H9 (cell line): ENCODE data around the gene CDCA3. TPM values are rescaled to one million over a fixed set of nuclear protein-coding genes. Genes with fewer than 3 reads are reported as not detected.

ENCODE experiments used
- DNase-seq: peaks from one replicate; pipeline ENCODE4 v3.0.0-alpha.2; 2017
- H2AFZ ChIP-seq: one replicate; pipeline ENCODE4 v1.6.1; 2013; ENCODE audit warnings: mild to moderate bottlenecking, low read length, control low read depth, moderate library complexity
- H2AK5ac ChIP-seq: 2 replicates; pipeline ENCODE4 v1.6.1; 2013; ENCODE audit warnings: low read length, control low read depth, mixed read lengths; ENCODE audit not compliant: insufficient read length
- H2BK120ac ChIP-seq: one replicate; pipeline ENCODE4 v1.6.1; 2013; ENCODE audit warnings: low read depth, mild to moderate bottlenecking, low read length, control low read depth, inconsistent platforms; ENCODE audit not compliant: poor library complexity, severe bottlenecking
- H2BK12ac ChIP-seq: 2 replicates; pipeline ENCODE4 v1.6.1; 2013; ENCODE audit warnings: low read length, control low read depth, mixed read lengths, low read depth; ENCODE audit not compliant: insufficient read length
- H2BK15ac ChIP-seq: 2 replicates; pipeline ENCODE4 v1.6.1; 2013; ENCODE audit warnings: low read depth, low read length, control low read depth
- H2BK20ac ChIP-seq: one replicate; pipeline ENCODE4 v1.6.1; 2013; ENCODE audit warnings: low read depth, mild to moderate bottlenecking, low read length, control low read depth, inconsistent platforms; ENCODE audit not compliant: poor library complexity, severe bottlenecking
- H2BK5ac ChIP-seq: 2 replicates; pipeline ENCODE4 v1.6.1; 2013; ENCODE audit warnings: low read length, control low read depth, mixed read lengths; ENCODE audit not compliant: insufficient read length
- H3K14ac ChIP-seq: 2 replicates; pipeline ENCODE4 v1.6.1; 2013; ENCODE audit warnings: low read length, control low read depth; ENCODE audit not compliant: insufficient read depth
- H3K18ac ChIP-seq: 2 replicates; pipeline ENCODE4 v1.6.1; 2013; ENCODE audit warnings: low read depth, mild to moderate bottlenecking, mixed read lengths, low read length, control low read depth; ENCODE audit not compliant: insufficient read length
- H3K23ac ChIP-seq: 2 replicates; pipeline ENCODE4 v1.6.1; 2013; ENCODE audit warnings: low read length, control low read depth, mixed read lengths, low read depth; ENCODE audit not compliant: insufficient read length
- H3K23me2 ChIP-seq: 2 replicates; pipeline ENCODE4 v1.6.1; 2013; ENCODE audit warnings: low read depth, mild to moderate bottlenecking, mixed read lengths, low read length, control low read depth; ENCODE audit not compliant: insufficient read length, poor library complexity, severe bottlenecking
- H3K27ac ChIP-seq: 2 replicates; pipeline ENCODE4 v1.5.1; 2013; ENCODE audit warnings: low read length, control low read depth, mixed read lengths, low read depth; ENCODE audit not compliant: insufficient read length
- H3K27me3 ChIP-seq: 2 replicates; pipeline ENCODE4 v1.6.1; 2013; ENCODE audit warnings: low read length, control low read depth, inconsistent platforms; ENCODE audit not compliant: insufficient read depth
- H3K4ac ChIP-seq: 2 replicates; pipeline ENCODE4 v1.6.1; 2013; ENCODE audit warnings: low read depth, mild to moderate bottlenecking, control low read depth, inconsistent platforms, low read length, moderate library complexity
- H3K4me1 ChIP-seq: 2 replicates; pipeline ENCODE4 v1.6.1; 2013; ENCODE audit warnings: low read length, control low read depth, inconsistent platforms; ENCODE audit not compliant: insufficient read depth
- H3K4me2 ChIP-seq: 2 replicates; pipeline ENCODE4 v1.6.1; 2013; ENCODE audit warnings: low read length, control low read depth, mixed read lengths; ENCODE audit not compliant: insufficient read length, insufficient read depth
- H3K56ac ChIP-seq: 2 replicates; pipeline ENCODE4 v1.6.1; 2013; ENCODE audit warnings: low read depth, mild to moderate bottlenecking, mixed read lengths, low read length, control low read depth; ENCODE audit not compliant: insufficient read length
- H3K79me1 ChIP-seq: 2 replicates; pipeline ENCODE4 v1.6.1; 2013; ENCODE audit warnings: low read depth, mild to moderate bottlenecking, moderate library complexity, low read length, control low read depth, inconsistent platforms; ENCODE audit not compliant: insufficient read depth, poor library complexity, severe bottlenecking
- H3K79me2 ChIP-seq: 2 replicates; pipeline ENCODE4 v1.6.1; 2013; ENCODE audit warnings: low read length, control low read depth, inconsistent platforms; ENCODE audit not compliant: insufficient read depth
- H3K9ac ChIP-seq: 2 replicates; pipeline ENCODE4 v1.6.1; 2013; ENCODE audit warnings: low read length, control low read depth, mixed read lengths; ENCODE audit not compliant: insufficient read length; ENCODE audit errors: extremely low read depth
- H3K9me3 ChIP-seq: one replicate; pipeline ENCODE4 v1.6.1; 2013; ENCODE audit warnings: low read depth, low read length, inconsistent platforms; ENCODE audit not compliant: control insufficient read depth
- H3T11ph ChIP-seq: one replicate; pipeline ENCODE4 v1.6.1; 2013; ENCODE audit warnings: mild to moderate bottlenecking, low read length, control low read depth, inconsistent platforms
- H4K20me1 ChIP-seq: one replicate; pipeline ENCODE4 v1.6.1; 2013; ENCODE audit not compliant: control insufficient read depth, insufficient read length, insufficient read depth
- H4K5ac ChIP-seq: 2 replicates; pipeline ENCODE4 v1.6.1; 2013; ENCODE audit warnings: low read depth, mild to moderate bottlenecking, mixed read lengths, low read length, control low read depth; ENCODE audit not compliant: insufficient read length
- H4K8ac ChIP-seq: replicated peaks from 2 replicates; pipeline ENCODE4 v1.6.1; 2013; ENCODE audit warnings: low read length, control low read depth, mixed read lengths, low read depth; ENCODE audit not compliant: insufficient read length
- H4K91ac ChIP-seq: 2 replicates; pipeline ENCODE4 v1.6.1; 2013; ENCODE audit warnings: low read depth, mild to moderate bottlenecking, moderate library complexity, mixed read lengths, low read length, control low read depth; ENCODE audit not compliant: insufficient read length
- H3K27ac Mint-ChIP-seq, 3 experiments: 2 replicates in 2 of 3; 3 replicates in 1 of 3; pipeline ENCODE4 v1.8.0; 2020 to 2021; ENCODE audit warnings: mixed read lengths in 3 of 3, mild to moderate bottlenecking in 1 of 3, moderate library complexity in 1 of 3
- H3K27me3 Mint-ChIP-seq: 2 replicates; pipeline ENCODE4 v1.8.0; 2021; ENCODE audit warnings: low read depth, mild to moderate bottlenecking, moderate library complexity, mixed read lengths
- H3K36me3 Mint-ChIP-seq, 3 experiments: 2 replicates in 2 of 3; 3 replicates in 1 of 3; pipeline ENCODE4 v1.8.0; 2020 to 2021; ENCODE audit warnings: low read depth in 3 of 3, mixed read lengths in 3 of 3; ENCODE audit not compliant: insufficient read depth in 1 of 3
- H3K4me1 Mint-ChIP-seq, 2 experiments: 2 replicates each; pipeline ENCODE4 v1.8.0; 2020; ENCODE audit warnings: mixed read lengths in 2 of 2
- H3K4me3 Mint-ChIP-seq, 2 experiments: 2 replicates in 1 of 2; 3 replicates in 1 of 2; pipeline ENCODE4 v1.8.0; 2020 to 2021; ENCODE audit warnings: mild to moderate bottlenecking in 2 of 2, mixed read lengths in 2 of 2, moderate library complexity in 1 of 2
- H3K9me3 Mint-ChIP-seq, 2 experiments: 2 replicates in 1 of 2; 3 replicates in 1 of 2; pipeline ENCODE4 v1.8.0; 2020; ENCODE audit warnings: mild to moderate bottlenecking in 2 of 2, mixed read lengths in 2 of 2, moderate library complexity in 1 of 2
- WGBS: extraction: QIAGEN DNeasy Blood & Tissue Kit; methylation state at CpG from one replicate; pipeline ENCODE4 v1.1.7; 2013; ENCODE audit warnings: missing lambda C conversion rate, low lambda C conversion rate, mixed read lengths; ENCODE audit not compliant: insufficient read length; ENCODE audit errors: extremely low coverage; 5-methylcytosine and 5-hydroxymethylcytosine counted together
- total RNA-seq: library from RNA; stranded (reverse); gene quantifications from 2 replicates; pipeline ENCODE4 v1.2.1, GENCODE V29; 2021
- TF ChIP-seq, protein P1 (sequence below): fragments of 200-600 bp; sonication (generic); conservative IDR thresholded peaks from 3 replicates; pipeline ENCODE4 v1.8.0; 2021; ENCODE audit warnings: antibody characterized with exemption, mild to moderate bottlenecking

The CDCA3 gene
- total RNA-seq, 1 experiment from 2014 or later, result 45.1 TPM

DNA sequence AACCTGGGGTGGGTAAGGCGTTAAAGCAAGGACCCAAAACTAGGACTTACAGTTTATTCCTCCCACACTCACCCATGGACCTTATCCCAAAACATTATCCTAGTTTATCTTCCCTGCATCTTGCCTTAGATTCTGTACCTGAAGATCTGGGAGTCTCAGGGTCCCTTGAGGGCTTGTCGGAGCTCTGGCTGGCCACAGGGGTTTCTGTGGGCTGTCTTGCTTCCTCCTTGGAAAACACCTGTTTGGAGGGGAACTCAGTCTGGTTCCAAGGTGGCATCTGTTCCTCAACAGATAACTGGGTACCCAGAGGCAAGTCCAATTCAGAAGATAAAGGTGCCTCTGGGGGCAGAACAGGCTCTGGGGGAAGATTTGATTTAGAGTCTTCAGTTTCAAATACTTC lies 1.7 kb downstream of the CDCA3 start:
- Histone ChIP-seq H3K14ac (no peak overlapping the region), H2BK12ac (no peak overlapping the region), H3K56ac (no peak overlapping the region), H3K27ac (no peak overlapping the region), H3K79me2 (peaks cover 5% of the 10 kb centered on the region; the same call in 1 of the 2 replicates), H3K18ac (no peak overlapping the region), H4K91ac (no peak overlapping the region), H2AFZ (no peak overlapping the region), H3T11ph (no peak overlapping the region), H4K5ac (no peak overlapping the region), H3K4me2 (no peak overlapping the region), H2AK5ac (no peak overlapping the region), H3K4ac (no peak overlapping the region), H2BK20ac (no peak overlapping the region), H3K23ac (no peak overlapping the region), H2BK120ac (no peak overlapping the region), H3K23me2 (peaks cover 16% of the 10 kb centered on the region), H2BK15ac (no peak overlapping the region), H4K20me1 (peaks cover 2% of the 10 kb centered on the region), H2BK5ac (no peak overlapping the region), H3K79me1 (no peaks in the 10 kb centered on the region), H4K8ac (no peak overlapping the region), H3K4me1 (no peaks in the 10 kb centered on the region; the same call in 1 of the 2 replicates), H3K27me3 (no peaks in the 10 kb centered on the region), H3K9ac (no peak overlapping the region), H3K9me3 (no peaks in the 10 kb centered on the region)
- TF ChIP-seq, protein P1, sequence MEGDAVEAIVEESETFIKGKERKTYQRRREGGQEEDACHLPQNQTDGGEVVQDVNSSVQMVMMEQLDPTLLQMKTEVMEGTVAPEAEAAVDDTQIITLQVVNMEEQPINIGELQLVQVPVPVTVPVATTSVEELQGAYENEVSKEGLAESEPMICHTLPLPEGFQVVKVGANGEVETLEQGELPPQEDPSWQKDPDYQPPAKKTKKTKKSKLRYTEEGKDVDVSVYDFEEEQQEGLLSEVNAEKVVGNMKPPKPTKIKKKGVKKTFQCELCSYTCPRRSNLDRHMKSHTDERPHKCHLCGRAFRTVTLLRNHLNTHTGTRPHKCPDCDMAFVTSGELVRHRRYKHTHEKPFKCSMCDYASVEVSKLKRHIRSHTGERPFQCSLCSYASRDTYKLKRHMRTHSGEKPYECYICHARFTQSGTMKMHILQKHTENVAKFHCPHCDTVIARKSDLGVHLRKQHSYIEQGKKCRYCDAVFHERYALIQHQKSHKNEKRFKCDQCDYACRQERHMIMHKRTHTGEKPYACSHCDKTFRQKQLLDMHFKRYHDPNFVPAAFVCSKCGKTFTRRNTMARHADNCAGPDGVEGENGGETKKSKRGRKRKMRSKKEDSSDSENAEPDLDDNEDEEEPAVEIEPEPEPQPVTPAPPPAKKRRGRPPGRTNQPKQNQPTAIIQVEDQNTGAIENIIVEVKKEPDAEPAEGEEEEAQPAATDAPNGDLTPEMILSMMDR, result no peak
- no CpG with 5 or more reads among the region's 2 CpGs for WGBS
- Mint-ChIP-seq H3K4me1 (peaks cover 24 to 26% of the 10 kb centered on the region in 2 experiments), H3K36me3 (peaks cover 28 to 66% (median 63%) of the 10 kb centered on the region in 3 experiments), H3K27ac (no peak overlapping the region; a peak in 1 of 7 replicates), H3K9me3 (no peaks in the 10 kb centered on the region; a peak in 1 of 5 replicates), H3K4me3 (peak overlapping the region; percentile 94 to 98), H3K27me3 (no peaks in the 10 kb centered on the region)
- DNase-seq, result no peak
